GM18499 (cell line): ENCODE measurements around the gene OR10V1.

Experiments
- ATAC-seq: cut with Tn5 transposase; IDR thresholded peaks from one replicate; pipeline ENCODE4 v1.9.1; 2021; ENCODE audit warnings: moderate number of reproducible peaks; ENCODE audit not compliant: insufficient read depth, unreplicated experiment

The OR10V1 gene

GRCh38 chr11:59713745-59714144 is at the start of gene OR10V1:
Gene OR10V1 (minus strand): TSS chr11:59713845. CDS start chr11:59713845, 0 bp downstream.
- no peak for ATAC-seq

GRCh38 chr11:59761993-59762392 is 48.3 kb upstream of the OR10V1 start:
- ATAC-seq, result no peak

GRCh38 chr11:59760771-59761170 is 47.1 kb upstream of the OR10V1 start:
- no peak for ATAC-seq

GRCh38 chr11:59759900-59760299 is 46.3 kb upstream of the OR10V1 start:
- ATAC-seq, result no peak

GRCh38 chr11:59758401-59759037 is 44.9 kb upstream of the OR10V1 start:
- no peak for ATAC-seq

GRCh38 chr11:59756845-59757244 is 43.2 kb upstream of the OR10V1 start:
- no peak for ATAC-seq

GRCh38 chr11:59756558-59756840 is 42.9 kb upstream of the OR10V1 start:
- no peak for ATAC-seq

- ATAC-seq, result no peak
These were observed 42.3 kb upstream of the OR10V1 start for GRCh38 chr11:59755701-59756557.

GRCh38 chr11:59754859-59755700 is 41.4 kb upstream of the OR10V1 start, which contains the start of gene STX3:
Gene STX3 (plus strand): TSS chr11:59755376. CDS start chr11:59755606, 230 bp downstream.
- ATAC-seq, result no peak

- no peak for ATAC-seq
These were observed 40.8 kb upstream of the OR10V1 start for GRCh38 chr11:59754494-59754858.

GRCh38 chr11:59753650-59754493 is 40.2 kb upstream of the OR10V1 start:
- peak; percentile 57 for ATAC-seq

GRCh38 chr11:59746111-59746510 is 32.5 kb upstream of the OR10V1 start:
- ATAC-seq, result no peak

- no peak for ATAC-seq
These were observed 17.4 kb upstream of the OR10V1 start for GRCh38 chr11:59730896-59731565.

GRCh38 chr11:59729834-59730233 is 16.2 kb upstream of the OR10V1 start:
- no peak for ATAC-seq

- ATAC-seq, result no peak
These were observed 15.3 kb upstream of the OR10V1 start for GRCh38 chr11:59728913-59729312.

GRCh38 chr11:59728154-59728553 is 14.5 kb upstream of the OR10V1 start:
- no peak for ATAC-seq

- ATAC-seq, result no peak
These were observed 13.8 kb upstream of the OR10V1 start for GRCh38 chr11:59727426-59727825.

- ATAC-seq, result no peak
These were observed 10.4 kb upstream of the OR10V1 start for GRCh38 chr11:59724066-59724465.

- no peak for ATAC-seq
These were observed 5.9 kb upstream of the OR10V1 start for GRCh38 chr11:59719556-59719955.

- no peak for ATAC-seq
These were observed 2.4 kb upstream of the OR10V1 start for GRCh38 chr11:59716051-59716450.
